IPS DF 4.7 (cell line): ENCODE results near the gene KRAS.
"Not testable (repeated sequence)": the region's sequence is repeated elsewhere in the genome, so short reads cannot be mapped to it uniquely, and the experiment has no call there.

ENCODE experiments used
- DNase-seq: peaks from one replicate; pipeline ENCODE4 v3.0.0-alpha.2; 2013; ENCODE audit warnings: low spot score; ENCODE audit errors: extremely low read depth

KRAS gene

GRCh38 chr12:25250744-25251730 is at the start of gene KRAS:
Gene KRAS (minus strand): TSS chr12:25250929.
- peak; percentile 94 for DNase-seq

DNA sequence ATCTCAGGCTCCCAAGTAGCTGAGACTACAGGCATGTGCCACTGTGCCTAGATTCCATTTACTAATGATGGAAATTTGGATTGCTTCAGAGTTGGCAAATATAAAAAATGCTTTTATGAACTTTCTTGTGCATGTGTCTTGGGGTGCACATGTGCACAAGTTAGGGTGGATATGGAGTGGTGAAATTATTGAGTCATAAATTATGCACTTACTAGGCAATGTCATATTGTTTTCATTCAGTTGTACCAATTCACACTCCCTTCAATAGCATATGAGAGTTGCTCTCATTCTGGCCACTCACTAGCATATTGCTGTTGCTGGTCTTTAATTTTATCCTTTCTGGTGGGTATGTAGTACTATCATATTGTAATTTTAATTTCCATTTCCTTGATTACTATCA is 45.7 kb upstream of the KRAS start:
- DNase-seq = no peak

- DNase-seq = no peak
These were observed 44.6 kb upstream of the KRAS start for GRCh38 chr12:25295361-25295760.

- no peak for DNase-seq
These were observed 42.9 kb upstream of the KRAS start for GRCh38 chr12:25293653-25294052.

GRCh38 chr12:25292810-25293221 is 42.1 kb upstream of the KRAS start:
- not testable (repeated sequence) for DNase-seq

- DNase-seq = no peak
These were observed 36.9 kb upstream of the KRAS start for GRCh38 chr12:25287610-25288009.

GRCh38 chr12:25286837-25287236 is 36.1 kb upstream of the KRAS start:
- DNase-seq = no peak

GRCh38 chr12:25284024-25284423 is 33.3 kb upstream of the KRAS start:
- no peak for DNase-seq

DNA sequence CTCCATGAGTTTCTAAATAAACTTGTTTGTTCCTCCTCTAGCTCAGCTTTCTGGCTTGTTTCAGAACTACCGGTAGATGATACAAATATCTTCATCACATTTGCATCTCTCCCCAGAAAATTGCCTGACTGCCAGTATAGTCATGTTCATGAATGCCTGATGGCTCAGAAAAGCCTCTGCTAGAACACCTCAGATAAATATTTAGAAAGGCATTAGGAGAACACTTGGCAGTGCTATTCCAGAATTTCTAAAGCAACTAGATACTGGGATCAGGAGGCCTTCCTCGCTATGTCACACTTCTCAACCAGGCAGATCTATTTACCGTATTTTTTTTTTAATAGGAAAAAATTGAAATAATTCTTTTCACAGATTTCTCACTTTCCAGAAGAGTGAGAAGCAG is 32.3 kb upstream of the KRAS start:
- DNase-seq = no peak

DNA sequence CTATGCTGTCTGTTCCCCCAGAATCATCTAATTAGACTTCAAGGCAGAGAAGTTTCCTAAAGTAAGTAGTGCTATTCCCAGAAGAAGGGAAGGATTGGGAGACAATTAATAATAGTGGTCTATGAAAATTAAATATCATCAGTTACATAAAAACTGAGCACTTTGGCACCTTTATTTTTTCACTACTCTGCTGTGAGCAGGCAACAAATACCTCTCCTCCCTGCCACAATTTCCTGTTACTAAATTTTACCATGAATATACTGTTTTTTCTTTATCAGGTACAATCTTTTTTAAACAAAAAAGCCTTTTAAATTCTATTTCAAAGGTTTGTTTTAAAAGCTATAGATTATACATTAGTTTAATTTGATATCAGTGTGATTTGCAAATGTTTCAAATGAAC is 29.4 kb upstream of the KRAS start:
- DNase-seq = no peak

- no peak for DNase-seq
These were observed 27.5 kb upstream of the KRAS start for GRCh38 chr12:25278269-25278668.

GRCh38 chr12:25276199-25276937 is 25.6 kb upstream of the KRAS start:
- no peak for DNase-seq

GRCh38 chr12:25271486-25272098 is 20.9 kb upstream of the KRAS start:
- DNase-seq = no peak

GRCh38 chr12:25269701-25270100 is 19.0 kb upstream of the KRAS start:
- DNase-seq = no peak

- DNase-seq = no peak
These were observed 15.8 kb upstream of the KRAS start for GRCh38 chr12:25266497-25266896.

- DNase-seq = no peak
These were observed 14.1 kb upstream of the KRAS start for GRCh38 chr12:25264862-25265261.

DNA sequence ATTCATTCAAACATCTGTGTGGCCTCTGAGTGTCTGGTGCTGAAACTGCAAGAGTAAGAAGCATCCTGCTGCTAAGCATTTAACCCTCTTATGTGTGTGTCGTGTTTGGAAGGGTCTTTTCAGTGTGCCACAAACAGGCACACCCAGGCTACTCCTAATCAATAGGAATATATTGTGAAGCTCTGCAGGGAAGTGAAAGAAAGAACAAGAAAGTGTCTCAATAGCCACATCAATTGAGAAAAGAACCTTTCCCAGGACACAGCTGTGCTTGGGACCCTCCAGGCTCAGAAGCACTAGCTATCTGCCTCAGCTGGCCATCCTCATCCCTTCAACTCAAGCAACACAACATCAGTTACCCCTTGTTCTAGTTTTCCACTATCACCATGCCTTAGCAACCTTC is 13.4 kb upstream of the KRAS start:
- DNase-seq = no peak

GRCh38 chr12:25263594-25263993 is 12.9 kb upstream of the KRAS start:
- DNase-seq = no peak

GRCh38 chr12:25262389-25263074 is 11.8 kb upstream of the KRAS start:
- DNase-seq = no peak

DNA sequence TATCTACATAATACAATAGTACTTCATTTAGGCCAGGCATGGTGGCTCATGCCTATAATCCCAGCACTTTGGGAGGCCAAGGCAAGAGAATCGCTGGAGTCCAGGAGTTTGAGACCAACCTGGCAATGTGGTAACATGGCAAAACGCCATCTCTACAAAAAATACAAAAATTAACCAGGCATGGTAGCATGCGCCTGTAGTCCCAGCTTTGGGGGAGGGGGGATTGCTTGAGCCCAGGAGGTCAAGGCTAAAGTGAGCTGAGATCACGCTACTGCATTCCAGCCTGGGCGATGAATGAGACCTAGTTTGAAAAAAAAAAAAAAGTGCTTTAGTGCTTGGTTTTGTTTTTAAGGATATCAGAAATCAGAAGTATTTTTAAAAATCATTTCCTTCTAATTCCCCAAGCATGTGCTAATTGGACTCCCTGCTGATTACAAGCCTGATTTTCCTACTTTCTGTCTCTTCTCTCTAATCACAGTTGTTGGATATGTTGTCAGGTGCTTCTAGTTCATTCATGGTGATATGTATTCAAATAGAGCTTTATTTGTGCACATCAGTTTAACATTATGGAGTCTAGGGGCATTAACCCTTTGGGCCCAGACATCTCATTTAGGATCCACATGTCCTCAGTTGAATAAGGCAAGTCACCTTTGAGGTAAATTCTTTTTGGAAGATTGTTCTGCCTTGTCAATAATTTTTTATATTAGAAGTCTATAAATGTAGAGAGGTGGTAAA is 7.0 kb upstream of the KRAS start:
- no peak for DNase-seq

DNA sequence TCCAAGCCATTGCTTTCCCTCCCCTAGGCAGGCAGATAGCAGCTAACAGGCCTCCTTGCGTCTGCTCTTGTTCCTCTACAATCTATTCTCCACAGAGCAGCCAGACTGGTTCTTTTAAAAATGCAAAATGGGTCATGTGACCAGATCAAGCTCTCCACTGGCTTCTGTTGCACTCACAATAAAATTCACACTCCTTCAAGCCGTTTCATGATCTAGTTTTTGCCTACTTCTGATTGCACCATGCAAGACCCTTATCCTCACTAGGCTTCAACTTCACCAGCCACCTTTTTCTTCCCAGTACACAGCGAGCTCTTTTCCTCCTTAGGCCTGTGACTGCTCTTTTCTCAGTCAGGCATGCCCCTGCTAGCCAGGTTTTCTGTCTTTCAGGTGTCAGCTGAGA is 6.1 kb upstream of the KRAS start:
- DNase-seq = no peak
